IgD-negative memory B cell (primary cell): ENCODE data around the gene PEAR1. TPM values are rescaled to one million over a fixed set of nuclear protein-coding genes. Genes with fewer than 3 reads are reported as not detected.
A peak's percentile ranks its signal among the peaks of the same experiment; 100 is the strongest.

Experiments
- H3K27ac Mint-ChIP-seq, 3 donors: one replicate each; pipeline ENCODE4 v1.8.0; 2020 to 2022; ENCODE audit warnings: mild to moderate bottlenecking in 3 of 3, mixed read lengths in 3 of 3, moderate library complexity in 1 of 3
- H3K27me3 Mint-ChIP-seq: one replicate; pipeline ENCODE4 v1.8.0; 2021; ENCODE audit warnings: mixed read lengths
- H3K36me3 Mint-ChIP-seq: one replicate; pipeline ENCODE4 v1.8.0; 2020; ENCODE audit warnings: mild to moderate bottlenecking, mixed read lengths
- H3K4me1 Mint-ChIP-seq, 3 donors: one replicate each; pipeline ENCODE4 v1.8.0; 2020 to 2022; ENCODE audit warnings: mixed read lengths in 3 of 3, mild to moderate bottlenecking in 1 of 3
- H3K4me3 Mint-ChIP-seq, 4 donors: one replicate each; pipeline ENCODE4 v1.8.0; 2020 to 2022; ENCODE audit warnings: mild to moderate bottlenecking in 4 of 4, mixed read lengths in 4 of 4, moderate library complexity in 3 of 4
- H3K9me3 Mint-ChIP-seq, 3 donors: one replicate each; pipeline ENCODE4 v1.8.0; 2020 to 2021; ENCODE audit warnings: mixed read lengths in 3 of 3, mild to moderate bottlenecking in 1 of 3
- polyA plus RNA-seq: library from polyadenylated mRNA; unstranded; fragments of 300-500 nt; fragmentation: Illumina TruSeq; gene quantifications from one replicate; pipeline ENCODE4 v1.2.3, GENCODE V29; 2021

PEAR1 gene
- polyA plus RNA-seq, 1 donor from 2014 or later = not detected

DNA sequence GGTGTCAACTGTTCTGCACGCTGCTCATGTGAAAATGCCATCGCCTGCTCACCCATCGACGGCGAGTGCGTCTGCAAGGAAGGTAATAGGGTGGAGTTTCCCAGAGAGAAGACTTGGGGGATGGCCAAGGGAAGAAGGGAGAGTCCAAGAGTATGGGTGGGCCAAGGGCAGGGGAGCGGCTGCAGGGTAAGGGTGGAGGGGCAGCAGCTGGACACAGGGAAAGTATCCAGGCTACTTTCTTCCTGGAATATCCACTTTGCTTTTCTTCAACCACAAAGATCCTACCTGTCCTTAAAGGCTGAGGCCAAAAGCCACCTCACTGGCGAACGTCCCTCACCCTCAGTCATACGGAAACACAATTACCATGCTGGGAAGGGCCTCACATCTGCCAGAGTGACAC is 15.4 kb downstream of the PEAR1 start:
- Mint-ChIP-seq H3K27ac (no peak overlapping the region), H3K4me1 (peaks cover 2 to 3% (median 2%) of the 10 kb centered on the region in 3 donors), H3K4me3 (no peak overlapping the region), H3K27me3 (peaks cover 22% of the 10 kb centered on the region), H3K9me3 (peaks cover 0 to 2% (median 0%) of the 10 kb centered on the region in 3 donors), H3K36me3 (no peaks in the 10 kb centered on the region)

DNA sequence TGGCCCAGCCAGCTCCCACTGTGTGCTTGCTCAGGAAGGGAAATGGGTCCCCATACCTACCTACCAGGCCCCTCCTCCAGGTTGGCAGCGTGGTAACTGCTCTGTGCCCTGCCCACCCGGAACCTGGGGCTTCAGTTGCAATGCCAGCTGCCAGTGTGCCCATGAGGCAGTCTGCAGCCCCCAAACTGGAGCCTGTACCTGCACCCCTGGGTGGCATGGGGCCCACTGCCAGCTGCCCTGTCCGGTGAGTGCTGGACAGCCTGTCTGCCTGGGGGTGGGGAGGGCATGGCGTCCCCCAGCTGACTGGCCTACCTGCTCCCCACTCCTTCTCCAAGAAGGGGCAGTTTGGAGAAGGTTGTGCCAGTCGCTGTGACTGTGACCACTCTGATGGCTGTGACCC is 16.2 kb downstream of the PEAR1 start:
- H3K27me3 Mint-ChIP-seq = peaks cover 22% of the 10 kb centered on the region
- peaks cover 0 to 2% (median 0%) of the 10 kb centered on the region in 3 donors for H3K9me3 Mint-ChIP-seq
- no peak overlapping the region for H3K4me3 Mint-ChIP-seq
- peaks cover under 1% of the 10 kb centered on the region for H3K36me3 Mint-ChIP-seq
- no peak overlapping the region for H3K27ac Mint-ChIP-seq
- H3K4me1 Mint-ChIP-seq = peaks cover 2 to 3% (median 2%) of the 10 kb centered on the region in 3 donors

DNA sequence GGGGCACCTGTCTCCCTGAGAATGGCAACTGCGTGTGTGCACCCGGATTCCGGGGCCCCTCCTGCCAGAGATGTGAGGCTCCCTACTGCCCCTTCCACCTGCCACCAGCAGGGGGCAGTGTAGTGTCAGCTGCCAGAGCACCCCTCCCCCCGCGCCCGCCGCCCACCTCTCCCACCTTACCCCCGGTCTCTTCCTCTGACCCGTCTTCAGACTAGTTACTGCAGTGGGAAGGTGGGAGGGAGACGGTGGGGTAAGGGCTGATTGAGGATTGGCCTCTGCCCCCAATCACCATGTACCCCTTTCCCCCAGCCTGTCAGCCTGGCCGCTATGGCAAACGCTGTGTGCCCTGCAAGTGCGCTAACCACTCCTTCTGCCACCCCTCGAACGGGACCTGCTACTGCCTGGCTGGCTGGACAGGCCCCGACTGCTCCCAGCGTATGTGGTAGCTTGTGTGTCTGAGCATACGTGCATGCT is 16.8 kb downstream of the PEAR1 start:
- peak overlapping the region in 1 of 4 donors; percentile 41 for H3K4me3 Mint-ChIP-seq
- H3K9me3 Mint-ChIP-seq = peaks cover 0 to 2% (median 0%) of the 10 kb centered on the region in 3 donors
- H3K4me1 Mint-ChIP-seq = peaks cover 2 to 3% (median 2%) of the 10 kb centered on the region in 3 donors
- H3K36me3 Mint-ChIP-seq = peaks cover 2% of the 10 kb centered on the region
- H3K27ac Mint-ChIP-seq = no peak overlapping the region
- peaks cover 23% of the 10 kb centered on the region for H3K27me3 Mint-ChIP-seq

DNA sequence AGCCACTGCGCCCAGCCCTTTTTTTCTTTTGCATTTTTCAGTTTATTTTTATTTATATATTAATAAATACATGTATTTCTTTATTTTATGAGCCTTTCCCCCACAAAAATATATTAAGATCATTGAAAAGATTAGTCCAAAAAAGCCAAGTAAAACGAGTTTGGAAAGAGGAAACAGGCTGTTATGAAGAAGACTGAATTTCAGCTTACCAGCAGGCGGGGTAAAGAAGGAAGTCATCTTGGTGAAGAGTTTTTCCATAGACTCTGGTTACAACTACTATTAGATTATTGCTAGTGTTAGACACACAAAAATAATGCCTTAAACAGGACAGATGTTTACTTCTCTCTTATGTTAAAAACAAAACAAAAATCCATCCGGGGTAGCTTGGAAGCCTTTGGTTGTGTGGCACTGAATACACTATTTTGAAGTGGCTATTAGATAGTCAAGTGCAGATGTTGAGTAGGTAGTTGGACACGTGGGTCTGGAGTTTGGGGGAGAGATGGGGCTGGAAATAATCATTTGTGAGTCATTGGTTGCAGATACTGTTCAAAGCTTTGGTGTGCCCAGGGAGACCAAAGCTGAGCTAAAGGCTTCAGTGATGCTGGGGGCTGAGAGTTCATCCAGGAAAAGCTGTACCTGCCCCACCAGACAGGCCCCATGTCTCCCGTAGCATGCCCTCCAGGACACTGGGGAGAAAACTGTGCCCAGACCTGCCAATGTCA is 18.2 kb downstream of the PEAR1 start:
- peaks cover 29% of the 10 kb centered on the region for H3K27me3 Mint-ChIP-seq
- no peak overlapping the region for H3K27ac Mint-ChIP-seq
- H3K9me3 Mint-ChIP-seq = peaks cover 0 to under 1% (median 0%) of the 10 kb centered on the region in 3 donors
- peaks cover 2 to 3% (median 2%) of the 10 kb centered on the region in 3 donors for H3K4me1 Mint-ChIP-seq
- peaks cover 2% of the 10 kb centered on the region for H3K36me3 Mint-ChIP-seq
- no peak overlapping the region for H3K4me3 Mint-ChIP-seq

DNA sequence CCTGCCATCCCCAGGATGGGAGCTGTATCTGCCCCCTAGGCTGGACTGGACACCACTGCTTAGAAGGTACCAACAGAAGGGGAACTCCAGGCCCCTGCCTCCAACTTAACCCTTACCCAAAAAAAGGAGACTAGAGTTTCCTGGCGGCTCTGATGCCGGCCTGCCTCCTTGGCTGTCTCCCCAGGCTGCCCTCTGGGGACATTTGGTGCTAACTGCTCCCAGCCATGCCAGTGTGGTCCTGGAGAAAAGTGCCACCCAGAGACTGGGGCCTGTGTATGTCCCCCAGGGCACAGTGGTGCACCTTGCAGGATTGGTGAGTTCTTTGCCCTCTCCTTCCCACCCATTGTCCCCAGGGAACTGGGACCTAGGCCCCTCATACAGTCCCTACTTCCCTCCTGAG is 18.8 kb downstream of the PEAR1 start:
- Mint-ChIP-seq H3K27ac (no peak overlapping the region), H3K27me3 (peaks cover 27% of the 10 kb centered on the region), H3K36me3 (peaks cover 2% of the 10 kb centered on the region), H3K4me3 (no peak overlapping the region), H3K9me3 (no peaks in the 10 kb centered on the region), H3K4me1 (no peaks in the 10 kb centered on the region)

DNA sequence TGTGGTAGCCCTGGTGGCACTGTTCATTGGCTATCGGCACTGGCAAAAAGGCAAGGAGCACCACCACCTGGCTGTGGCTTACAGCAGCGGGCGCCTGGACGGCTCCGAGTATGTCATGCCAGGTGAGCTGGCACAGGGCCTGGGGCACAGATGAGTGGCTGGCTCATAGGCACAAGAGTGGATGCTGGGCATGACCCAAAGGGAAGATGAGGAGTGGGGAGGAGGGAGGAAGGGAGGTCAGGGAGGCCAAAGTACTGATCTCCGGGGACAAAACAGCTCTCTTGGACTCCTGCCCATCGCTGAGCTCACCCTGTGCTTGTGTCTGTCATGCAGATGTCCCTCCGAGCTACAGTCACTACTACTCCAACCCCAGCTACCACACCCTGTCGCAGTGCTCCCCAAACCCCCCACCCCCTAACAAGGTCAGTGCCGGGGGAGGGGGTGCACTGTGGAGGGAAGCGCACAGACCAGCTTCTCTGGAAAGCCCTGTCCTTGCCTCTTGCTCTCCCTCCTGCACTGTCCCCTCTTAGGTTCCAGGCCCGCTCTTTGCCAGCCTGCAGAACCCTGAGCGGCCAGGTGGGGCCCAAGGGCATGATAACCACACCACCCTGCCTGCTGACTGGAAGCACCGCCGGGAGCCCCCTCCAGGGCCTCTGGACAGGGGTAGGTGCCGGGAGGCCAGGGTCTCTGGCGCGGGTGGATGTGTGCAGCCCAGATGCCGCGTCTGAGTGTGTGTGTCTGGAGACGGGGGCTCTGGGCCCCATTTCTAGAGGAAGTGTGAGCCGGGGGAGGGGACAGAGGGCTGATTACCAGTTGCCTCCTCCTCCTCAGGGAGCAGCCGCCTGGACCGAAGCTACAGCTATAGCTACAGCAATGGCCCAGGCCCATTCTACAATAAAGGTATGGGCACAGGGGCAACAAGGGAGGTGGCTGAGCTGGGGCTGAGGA is 19.6 kb downstream of the PEAR1 start:
- Mint-ChIP-seq H3K27me3 (peaks cover 29% of the 10 kb centered on the region), H3K4me3 (no peak overlapping the region), H3K9me3 (peaks cover 0 to 2% (median 0%) of the 10 kb centered on the region in 3 donors), H3K4me1 (no peaks in the 10 kb centered on the region), H3K27ac (no peak overlapping the region), H3K36me3 (peaks cover 2% of the 10 kb centered on the region)

DNA sequence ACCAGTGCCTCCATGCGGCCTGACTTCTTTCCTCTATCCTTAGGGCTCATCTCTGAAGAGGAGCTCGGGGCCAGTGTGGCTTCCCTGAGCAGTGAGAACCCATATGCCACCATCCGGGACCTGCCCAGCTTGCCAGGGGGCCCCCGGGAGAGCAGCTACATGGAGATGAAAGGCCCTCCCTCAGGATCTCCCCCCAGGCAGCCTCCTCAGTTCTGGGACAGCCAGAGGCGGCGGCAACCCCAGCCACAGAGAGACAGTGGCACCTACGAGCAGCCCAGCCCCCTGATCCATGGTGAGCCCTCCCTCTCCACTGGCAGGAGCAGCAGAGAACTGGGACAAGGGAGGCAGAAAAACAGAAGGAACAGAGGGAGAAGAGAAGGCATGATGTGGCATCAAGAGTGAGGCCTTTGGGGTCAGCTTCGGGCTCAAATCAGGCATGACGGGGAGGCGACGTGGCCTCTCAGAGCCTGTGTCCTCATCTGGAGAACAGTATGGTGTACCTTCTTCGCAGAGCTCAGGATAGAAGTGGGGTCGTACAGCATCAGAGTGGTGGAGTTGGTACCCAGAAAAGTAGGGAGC is 20.4 kb downstream of the PEAR1 start:
- peaks cover 33% of the 10 kb centered on the region for H3K27me3 Mint-ChIP-seq

DNA sequence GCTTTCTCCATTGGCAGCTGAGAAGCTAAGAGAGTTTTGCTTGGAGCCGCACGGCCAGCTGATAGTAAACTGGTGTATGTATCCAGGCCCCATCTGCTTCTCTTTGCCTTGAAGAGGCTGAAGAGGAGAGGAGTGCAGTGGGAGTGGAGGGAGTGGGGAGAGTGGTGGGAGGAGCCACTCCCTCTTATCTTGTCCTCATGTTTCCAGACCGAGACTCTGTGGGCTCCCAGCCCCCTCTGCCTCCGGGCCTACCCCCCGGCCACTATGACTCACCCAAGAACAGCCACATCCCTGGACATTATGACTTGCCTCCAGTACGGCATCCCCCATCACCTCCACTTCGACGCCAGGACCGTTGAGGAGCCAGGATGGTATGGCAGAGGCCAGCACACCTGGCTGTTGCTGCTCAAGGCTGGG is 20.9 kb downstream of the PEAR1 start:
- peaks cover 0 to 2% (median 0%) of the 10 kb centered on the region in 3 donors for H3K9me3 Mint-ChIP-seq
- no peak overlapping the region for H3K27ac Mint-ChIP-seq
- peaks cover 2% of the 10 kb centered on the region for H3K36me3 Mint-ChIP-seq
- H3K4me3 Mint-ChIP-seq = no peak overlapping the region
- H3K27me3 Mint-ChIP-seq = peaks cover 33% of the 10 kb centered on the region
- no peaks in the 10 kb centered on the region for H3K4me1 Mint-ChIP-seq

More for the DNA sequence above, 20.4 kb downstream of the PEAR1 start:
- peaks cover 0 to 2% (median 0%) of the 10 kb centered on the region in 3 donors for H3K9me3 Mint-ChIP-seq
- peaks cover 2% of the 10 kb centered on the region for H3K36me3 Mint-ChIP-seq
- H3K4me1 Mint-ChIP-seq = no peaks in the 10 kb centered on the region
- peak overlapping the region in 1 of 3 donors; percentile 53 for H3K27ac Mint-ChIP-seq
- H3K4me3 Mint-ChIP-seq = no peak overlapping the region

DNA sequence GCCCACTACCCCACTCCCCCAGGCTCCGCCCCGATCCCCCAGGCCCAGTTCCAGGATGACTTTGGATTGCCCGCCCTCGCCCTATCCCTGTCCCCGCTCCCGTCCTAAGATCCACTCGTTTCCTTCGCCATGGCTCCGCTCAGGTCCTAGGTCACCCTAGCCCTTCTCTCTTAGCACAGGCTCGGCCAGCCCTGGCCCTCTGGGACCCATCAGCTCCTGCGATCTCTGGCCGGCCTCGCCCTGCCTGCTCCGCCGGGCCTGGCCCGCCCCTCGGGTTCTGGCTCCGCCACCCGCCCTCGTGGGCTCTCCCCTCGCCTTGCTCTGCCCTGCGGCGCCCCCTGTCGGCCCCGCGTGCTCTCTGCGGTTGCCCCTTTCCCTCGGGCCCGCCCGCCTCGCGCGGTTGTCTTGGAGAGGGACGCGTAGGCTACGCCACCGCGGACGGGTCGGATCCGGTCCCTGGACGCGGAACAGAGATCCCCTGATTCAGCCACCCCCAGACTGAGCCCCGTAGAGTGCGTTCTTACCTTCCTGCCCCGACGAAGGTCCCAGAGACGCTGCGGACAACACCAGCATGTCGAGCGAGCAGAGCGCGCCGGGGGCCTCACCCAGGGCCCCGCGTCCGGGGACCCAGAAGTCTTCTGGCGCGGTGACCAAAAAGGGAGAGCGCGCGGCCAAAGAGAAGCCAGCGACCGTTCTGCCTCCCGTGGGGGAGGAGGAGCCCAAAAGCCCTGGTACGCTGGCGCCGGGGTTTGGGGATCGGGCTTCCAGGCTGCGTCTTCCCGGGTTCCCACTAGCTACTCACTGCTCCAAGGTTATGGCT is 26.9 kb downstream of the PEAR1 start, which contains the start of gene LRRC71:
Gene LRRC71, plus strand, starts transcription at position 400 of the 820 bp plus-strand sequence. Its CDS starts 172 bp downstream, at position 572.
- no peaks in the 10 kb centered on the region for H3K36me3 Mint-ChIP-seq
- H3K27me3 Mint-ChIP-seq = peaks cover 56% of the 10 kb centered on the region
- H3K9me3 Mint-ChIP-seq = peaks cover 0 to 5% (median 0%) of the 10 kb centered on the region in 3 donors
- peaks cover 3 to 9% (median 4%) of the 10 kb centered on the region in 3 donors for H3K4me1 Mint-ChIP-seq
- no peak within 1 kb of the TSS for H3K27ac Mint-ChIP-seq
- H3K4me3 Mint-ChIP-seq = peak within 1 kb of the TSS in 1 of 4 donors; percentile 39

DNA sequence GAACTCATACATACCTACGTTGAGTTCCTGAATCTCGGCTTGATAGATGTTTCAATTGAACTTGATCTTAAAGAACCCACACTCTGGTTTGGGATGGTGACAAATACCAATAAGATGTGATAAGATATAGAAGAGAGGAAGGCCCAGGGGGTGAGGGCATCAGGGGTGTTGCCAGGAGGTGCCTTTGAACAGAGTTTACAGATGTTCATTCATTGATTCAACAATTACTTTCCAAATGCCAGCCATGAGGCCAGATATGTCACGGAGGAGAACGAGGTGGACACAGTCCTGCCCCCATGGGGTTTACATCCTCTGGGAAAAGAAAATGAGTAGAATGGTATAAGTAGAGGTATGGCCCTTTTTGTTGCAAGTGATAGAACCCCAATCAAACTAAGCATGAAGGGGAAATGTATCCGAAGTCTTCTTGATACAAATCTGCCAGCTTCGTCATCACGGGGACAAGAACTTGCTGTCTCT is 27.6 kb downstream of the PEAR1 start:
- Mint-ChIP-seq H3K4me1 (peaks cover 3 to 9% (median 7%) of the 10 kb centered on the region in 3 donors), H3K27ac (no peak overlapping the region), H3K36me3 (no peaks in the 10 kb centered on the region), H3K9me3 (peaks cover 0 to 5% (median 0%) of the 10 kb centered on the region in 3 donors), H3K4me3 (no peak overlapping the region), H3K27me3 (peaks cover 56% of the 10 kb centered on the region)

DNA sequence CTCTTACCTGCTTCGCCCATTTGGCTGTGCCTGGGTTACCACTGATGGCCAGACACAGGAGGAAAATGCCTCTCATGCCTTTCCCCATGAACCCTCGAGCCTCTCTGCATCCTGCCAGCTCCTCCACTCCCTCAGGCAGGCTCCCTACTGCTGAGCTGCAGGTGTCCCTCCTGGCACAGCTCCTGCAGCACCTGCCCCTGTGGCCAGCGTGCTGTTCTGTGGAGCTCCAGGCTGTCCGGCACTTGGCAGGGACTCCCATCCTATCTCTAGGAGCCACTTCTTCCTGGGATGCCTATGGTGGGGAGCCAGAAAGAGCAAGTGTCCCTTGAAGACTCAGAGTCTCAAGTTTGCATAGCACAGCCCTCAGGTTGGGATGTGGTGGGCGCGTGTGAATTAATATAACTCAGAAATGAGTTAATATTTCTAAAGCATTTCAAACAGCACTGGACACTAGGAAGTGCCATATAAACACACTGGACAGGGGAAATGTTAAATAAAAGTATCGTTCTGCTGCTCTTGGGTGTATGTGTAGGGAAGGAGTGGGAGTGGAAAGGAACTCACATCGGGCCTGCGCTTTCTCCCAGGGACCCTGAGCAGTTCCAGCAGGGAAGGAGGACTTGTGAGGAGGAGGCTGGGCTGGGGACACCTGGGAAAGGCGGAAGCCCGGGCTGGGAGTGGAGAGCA is 29.6 kb downstream of the PEAR1 start:
- H3K9me3 Mint-ChIP-seq = peaks cover 0 to 4% (median 0%) of the 10 kb centered on the region in 3 donors
- H3K4me1 Mint-ChIP-seq = peaks cover 8 to 12% (median 8%) of the 10 kb centered on the region in 3 donors
- peak overlapping the region in 2 of 4 donors; percentile 44 to 81 for H3K4me3 Mint-ChIP-seq
- H3K27me3 Mint-ChIP-seq = peaks cover 65% of the 10 kb centered on the region
- H3K36me3 Mint-ChIP-seq = no peaks in the 10 kb centered on the region
- H3K27ac Mint-ChIP-seq = no peak overlapping the region

DNA sequence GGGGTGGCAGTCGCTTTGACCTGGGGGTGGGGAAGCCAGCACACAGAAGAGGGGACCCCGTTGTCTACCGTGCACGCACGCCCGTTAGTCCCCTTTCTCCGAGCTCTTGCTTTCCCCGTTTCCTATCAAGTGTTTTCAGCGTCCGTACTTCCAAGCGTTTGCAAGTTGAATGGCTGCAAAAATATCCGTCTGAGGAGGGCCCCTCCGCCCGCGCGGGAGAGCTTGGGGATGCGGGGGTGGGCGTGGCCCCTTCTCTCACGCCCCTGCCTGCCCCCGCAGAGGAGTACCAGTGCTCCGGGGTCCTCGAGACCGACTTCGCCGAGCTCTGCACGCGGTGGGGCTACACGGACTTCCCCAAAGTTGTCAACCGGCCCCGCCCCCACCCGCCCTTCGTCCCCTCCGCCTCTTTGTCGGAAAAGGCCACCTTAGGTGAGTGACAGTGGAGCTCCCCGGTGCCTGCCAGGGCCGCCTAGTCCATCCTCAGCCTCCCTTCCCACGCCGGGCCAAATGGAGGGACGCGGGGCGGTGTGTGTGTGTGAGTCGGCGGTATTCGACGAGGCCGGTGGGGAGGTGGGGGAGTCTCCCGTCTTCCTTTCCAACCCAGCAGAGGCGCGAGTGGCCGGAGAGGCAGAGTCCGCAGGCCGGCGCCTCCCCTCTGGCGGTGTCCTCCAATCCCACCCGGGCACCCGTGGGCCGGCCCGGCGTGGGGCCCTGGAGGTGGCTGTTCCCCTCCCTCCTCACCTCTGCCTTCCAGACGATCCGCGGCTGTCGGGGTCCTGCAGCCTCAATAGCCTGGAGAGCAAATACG is 30.4 kb downstream of the PEAR1 start:
- no peaks in the 10 kb centered on the region for H3K36me3 Mint-ChIP-seq
- H3K27ac Mint-ChIP-seq = no peak overlapping the region
- peaks cover 66% of the 10 kb centered on the region for H3K27me3 Mint-ChIP-seq
- peaks cover 0 to 4% (median 0%) of the 10 kb centered on the region in 3 donors for H3K9me3 Mint-ChIP-seq
- H3K4me3 Mint-ChIP-seq = peak overlapping the region in 1 of 4 donors; percentile 44
- H3K4me1 Mint-ChIP-seq = peaks cover 11 to 13% (median 12%) of the 10 kb centered on the region in 3 donors
